Measurements from ENCODE around the gene FAM124A.

FAM124A gene

DNA sequence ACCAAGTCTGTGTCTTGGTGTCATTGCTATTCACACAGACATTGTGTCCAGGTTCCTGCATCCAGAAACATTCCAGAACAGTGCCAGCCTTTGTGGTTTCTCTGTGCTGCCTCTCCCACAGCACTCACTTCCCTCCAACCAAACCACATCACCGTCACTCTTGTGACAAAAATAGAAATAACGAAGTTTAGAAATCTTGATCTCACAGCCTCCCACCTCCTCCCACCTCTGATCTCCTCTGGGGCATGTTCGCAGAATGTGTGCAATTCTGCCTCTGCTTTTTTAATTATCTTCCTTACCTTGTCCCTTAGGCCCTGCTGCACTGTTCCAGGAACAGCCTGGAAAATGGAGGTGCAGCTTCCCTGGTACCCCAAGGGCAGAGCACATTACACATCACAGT is 108.6 kb downstream of the FAM124A start:
- Histone ChIP-seq H3K36me3 (ENCODE audit: control insufficient read depth, insufficient read depth, low read length) (no peaks in the 10 kb centered on the region), H3K4me3 (ENCODE audit: low read length) (no peak overlapping the region), H3K4ac (ENCODE audit: low read depth, low read length) (no peak overlapping the region), H3K23ac (ENCODE audit: low read length) (peak overlapping the region; percentile 97), H2AK5ac (ENCODE audit: low read length) (no peak overlapping the region), H2BK120ac (ENCODE audit: low read depth, low read length) (no peak overlapping the region), H3K9ac (ENCODE audit: low read length) (no peak overlapping the region), H3K27ac (ENCODE audit: low read depth, low read length) (no peak overlapping the region), H2BK5ac (ENCODE audit: low read length) (no peak overlapping the region), H4K8ac (ENCODE audit: low read depth, low read length) (no peak overlapping the region), H3K4me1 (ENCODE audit: control insufficient read depth, low read depth, low read length) (no peaks in the 10 kb centered on the region), H3K27me3 (ENCODE audit: insufficient read depth, low read length, poor library complexity) (no peaks in the 10 kb centered on the region), H3K79me2 (ENCODE audit: control insufficient read depth, insufficient read depth, low read length) (no peaks in the 10 kb centered on the region), H2BK15ac (replicated peaks; ENCODE audit: low read depth) (no peak overlapping the region), H3K4me2 (ENCODE audit: low read length) (no peak overlapping the region), H4K5ac (ENCODE audit: low read length) (no peak overlapping the region), H3K18ac (ENCODE audit: low read length) (no peak overlapping the region), H3K79me1 (ENCODE audit: low read length) (no peaks in the 10 kb centered on the region), H3K56ac (ENCODE audit: low read length) (no peak overlapping the region)
- no peak for DNase-seq
- WGBS (ENCODE audit: extremely low coverage, insufficient coverage, low lambda C conversion rate) = no CpG with 5 or more reads among the region's 3 CpGs

GRCh38 chr13:51331354-51331861 is 109.2 kb downstream of the FAM124A start:
- H3K4me2 ChIP-seq (ENCODE audit: low read length) = no peak overlapping the region
- H3K27me3 ChIP-seq (ENCODE audit: insufficient read depth, low read length, poor library complexity) = no peaks in the 10 kb centered on the region
- no peak overlapping the region for H3K9ac ChIP-seq (ENCODE audit: low read length)
- no peak overlapping the region for H4K8ac ChIP-seq (ENCODE audit: low read depth, low read length)
- H2AK5ac ChIP-seq (ENCODE audit: low read length) = no peak overlapping the region
- no peaks in the 10 kb centered on the region for H3K36me3 ChIP-seq (ENCODE audit: control insufficient read depth, insufficient read depth, low read length)
- no peak overlapping the region for H2BK5ac ChIP-seq (ENCODE audit: low read length)
- H2BK15ac ChIP-seq (replicated peaks; ENCODE audit: low read depth) = no peak overlapping the region
- no peaks in the 10 kb centered on the region for H3K79me1 ChIP-seq (ENCODE audit: low read length)
- no CpG with 5 or more reads among the region's 6 CpGs for WGBS (ENCODE audit: extremely low coverage, insufficient coverage, low lambda C conversion rate)
- no peak overlapping the region for H2BK120ac ChIP-seq (ENCODE audit: low read depth, low read length)
- H4K5ac ChIP-seq (ENCODE audit: low read length) = no peak overlapping the region
- H3K56ac ChIP-seq (ENCODE audit: low read length) = no peak overlapping the region
- H3K23ac ChIP-seq (ENCODE audit: low read length) = no peak overlapping the region
- DNase-seq = no peak
- H3K4me3 ChIP-seq (ENCODE audit: low read length) = no peak overlapping the region
- H3K4me1 ChIP-seq (ENCODE audit: control insufficient read depth, low read depth, low read length) = no peaks in the 10 kb centered on the region
- no peaks in the 10 kb centered on the region for H3K79me2 ChIP-seq (ENCODE audit: control insufficient read depth, insufficient read depth, low read length)
- no peak overlapping the region for H3K27ac ChIP-seq (ENCODE audit: low read depth, low read length)
- H3K18ac ChIP-seq (ENCODE audit: low read length) = no peak overlapping the region
- no peak overlapping the region for H3K4ac ChIP-seq (ENCODE audit: low read depth, low read length)

- no CpG with 5 or more reads among the region's 2 CpGs for WGBS (ENCODE audit: extremely low coverage, insufficient coverage, low lambda C conversion rate)
- H3K9ac ChIP-seq (ENCODE audit: low read length) = no peak overlapping the region
- no peak overlapping the region for H4K8ac ChIP-seq (ENCODE audit: low read depth, low read length)
- no peak overlapping the region for H4K5ac ChIP-seq (ENCODE audit: low read length)
- no peak overlapping the region for H3K56ac ChIP-seq (ENCODE audit: low read length)
- no peak for DNase-seq
- H3K18ac ChIP-seq (ENCODE audit: low read length) = no peak overlapping the region
- H2BK5ac ChIP-seq (ENCODE audit: low read length) = no peak overlapping the region
- H3K4me2 ChIP-seq (ENCODE audit: low read length) = no peak overlapping the region
- H3K4me3 ChIP-seq (ENCODE audit: low read length) = no peak overlapping the region
- H3K79me2 ChIP-seq (ENCODE audit: control insufficient read depth, insufficient read depth, low read length) = no peaks in the 10 kb centered on the region
- H2AK5ac ChIP-seq (ENCODE audit: low read length) = no peak overlapping the region
- H3K27ac ChIP-seq (ENCODE audit: low read depth, low read length) = no peak overlapping the region
- no peaks in the 10 kb centered on the region for H3K4me1 ChIP-seq (ENCODE audit: control insufficient read depth, low read depth, low read length)
- H3K27me3 ChIP-seq (ENCODE audit: insufficient read depth, low read length, poor library complexity) = no peaks in the 10 kb centered on the region
- no peak overlapping the region for H2BK15ac ChIP-seq (replicated peaks; ENCODE audit: low read depth)
- no peak overlapping the region for H2BK120ac ChIP-seq (ENCODE audit: low read depth, low read length)
- H3K4ac ChIP-seq (ENCODE audit: low read depth, low read length) = no peak overlapping the region
- no peak overlapping the region for H3K23ac ChIP-seq (ENCODE audit: low read length)
- no peaks in the 10 kb centered on the region for H3K36me3 ChIP-seq (ENCODE audit: control insufficient read depth, insufficient read depth, low read length)
- no peaks in the 10 kb centered on the region for H3K79me1 ChIP-seq (ENCODE audit: low read length)
These were observed 110.6 kb downstream of the FAM124A start for GRCh38 chr13:51332566-51333361.

DNA sequence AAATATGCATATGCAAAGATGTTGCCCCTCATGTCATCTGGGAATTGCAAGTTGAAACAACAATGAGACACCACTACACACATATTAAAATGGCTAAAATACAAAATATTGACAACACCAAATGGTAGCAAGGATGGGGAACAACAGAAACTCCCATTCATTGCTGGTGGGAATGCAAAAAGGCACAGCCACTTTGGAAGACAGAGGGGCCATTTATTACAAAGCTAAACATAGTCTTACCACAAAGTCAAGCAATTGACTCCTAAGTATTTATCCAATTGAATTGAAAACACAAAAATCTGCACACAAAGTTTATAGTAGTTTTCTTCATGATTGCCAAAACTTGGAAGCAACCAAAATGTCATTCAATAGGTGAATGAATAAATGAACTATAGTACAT is 111.2 kb downstream of the FAM124A start:
- no peak overlapping the region for H2BK120ac ChIP-seq (ENCODE audit: low read depth, low read length)
- H3K56ac ChIP-seq (ENCODE audit: low read length) = no peak overlapping the region
- DNase-seq = no peak
- no peak overlapping the region for H3K27ac ChIP-seq (ENCODE audit: low read depth, low read length)
- no peak overlapping the region for H2BK5ac ChIP-seq (ENCODE audit: low read length)
- no peak overlapping the region for H4K5ac ChIP-seq (ENCODE audit: low read length)
- H3K9ac ChIP-seq (ENCODE audit: low read length) = no peak overlapping the region
- no peaks in the 10 kb centered on the region for H3K4me1 ChIP-seq (ENCODE audit: control insufficient read depth, low read depth, low read length)
- no peak overlapping the region for H3K4me3 ChIP-seq (ENCODE audit: low read length)
- H3K36me3 ChIP-seq (ENCODE audit: control insufficient read depth, insufficient read depth, low read length) = no peaks in the 10 kb centered on the region
- no peak overlapping the region for H3K4ac ChIP-seq (ENCODE audit: low read depth, low read length)
- H2AK5ac ChIP-seq (ENCODE audit: low read length) = no peak overlapping the region
- no peak overlapping the region for H3K23ac ChIP-seq (ENCODE audit: low read length)
- no peaks in the 10 kb centered on the region for H3K27me3 ChIP-seq (ENCODE audit: insufficient read depth, low read length, poor library complexity)
- H3K79me1 ChIP-seq (ENCODE audit: low read length) = no peaks in the 10 kb centered on the region
- no peak overlapping the region for H3K18ac ChIP-seq (ENCODE audit: low read length)
- no peak overlapping the region for H2BK15ac ChIP-seq (replicated peaks; ENCODE audit: low read depth)
- H3K4me2 ChIP-seq (ENCODE audit: low read length) = no peak overlapping the region
- no peaks in the 10 kb centered on the region for H3K79me2 ChIP-seq (ENCODE audit: control insufficient read depth, insufficient read depth, low read length)
- no peak overlapping the region for H4K8ac ChIP-seq (ENCODE audit: low read depth, low read length)

- Histone ChIP-seq H3K4me3 (ENCODE audit: low read length) (no peak overlapping the region), H3K79me2 (ENCODE audit: control insufficient read depth, insufficient read depth, low read length) (no peaks in the 10 kb centered on the region), H3K18ac (ENCODE audit: low read length) (no peak overlapping the region), H2AK5ac (ENCODE audit: low read length) (no peak overlapping the region), H4K5ac (ENCODE audit: low read length) (no peak overlapping the region), H3K56ac (ENCODE audit: low read length) (no peak overlapping the region), H3K27ac (ENCODE audit: low read depth, low read length) (no peak overlapping the region), H2BK5ac (ENCODE audit: low read length) (no peak overlapping the region), H3K4ac (ENCODE audit: low read depth, low read length) (no peak overlapping the region), H2BK15ac (replicated peaks; ENCODE audit: low read depth) (no peak overlapping the region), H3K23ac (ENCODE audit: low read length) (no peak overlapping the region), H3K4me2 (ENCODE audit: low read length) (no peak overlapping the region), H3K4me1 (ENCODE audit: control insufficient read depth, low read depth, low read length) (no peaks in the 10 kb centered on the region), H2BK120ac (ENCODE audit: low read depth, low read length) (no peak overlapping the region), H3K36me3 (ENCODE audit: control insufficient read depth, insufficient read depth, low read length) (no peaks in the 10 kb centered on the region), H4K8ac (ENCODE audit: low read depth, low read length) (no peak overlapping the region), H3K9ac (ENCODE audit: low read length) (no peak overlapping the region), H3K79me1 (ENCODE audit: low read length) (no peaks in the 10 kb centered on the region), H3K27me3 (ENCODE audit: insufficient read depth, low read length, poor library complexity) (no peaks in the 10 kb centered on the region)
- no peak for DNase-seq
These were observed 111.6 kb downstream of the FAM124A start for GRCh38 chr13:51333826-51334225.

All from mesendoderm (in vitro differentiated cells).